Adrenal gland (tissue), 5 donors: ENCODE results near the gene RAD51AP1.

Experiments
- POLR2A ChIP-seq, 2 donors: fragments of 450-650 bp; IDR thresholded peaks; one replicate each; pipeline ENCODE4 v1.6.1; 2017; ENCODE audit warnings: antibody characterized with exemption in 2 of 2, mild to moderate bottlenecking in 2 of 2, moderate library complexity in 1 of 2
- TF ChIP-seq, protein P1 (sequence below), 6 experiments: fragments of 450-650 bp in 4 of 6; fragments of 200-600 bp in 2 of 6; sonication (generic) in 1 of 6; IDR thresholded peaks; 1 replicate in 5 of 6; 2 replicates in 1 of 6; pipeline versions ENCODE4 v1.5.1 to v1.8.0; 2016 to 2021; ENCODE audit warnings: antibody characterized with exemption in 6 of 6, mild to moderate bottlenecking in 2 of 6, moderate library complexity in 1 of 6
- donor health status: DM: no; HTN: no; CAD: no.

DNA sequence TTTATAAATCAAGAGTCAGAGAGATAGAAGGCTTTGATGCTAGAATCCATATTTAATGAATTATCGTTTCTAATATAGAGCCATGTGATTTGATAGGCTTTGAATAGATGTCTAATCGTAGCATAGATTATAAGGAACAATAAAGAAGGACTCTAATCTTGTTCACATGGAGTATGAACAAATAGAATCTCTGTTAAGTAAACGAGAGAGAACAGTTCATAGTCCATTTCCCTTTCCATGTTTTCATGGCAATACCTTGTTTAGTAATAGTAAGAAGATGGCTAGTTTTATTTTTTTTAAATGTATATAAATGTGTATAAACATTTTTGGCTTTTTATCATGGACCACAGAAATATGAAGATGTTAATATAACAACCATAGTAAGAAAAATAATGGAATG, 32.3 kb upstream of the RAD51AP1 start:
- no peak for TF ChIP-seq POLR2A (IDR thresholded peaks at IDR 0.05)
- TF ChIP-seq, protein P1, sequence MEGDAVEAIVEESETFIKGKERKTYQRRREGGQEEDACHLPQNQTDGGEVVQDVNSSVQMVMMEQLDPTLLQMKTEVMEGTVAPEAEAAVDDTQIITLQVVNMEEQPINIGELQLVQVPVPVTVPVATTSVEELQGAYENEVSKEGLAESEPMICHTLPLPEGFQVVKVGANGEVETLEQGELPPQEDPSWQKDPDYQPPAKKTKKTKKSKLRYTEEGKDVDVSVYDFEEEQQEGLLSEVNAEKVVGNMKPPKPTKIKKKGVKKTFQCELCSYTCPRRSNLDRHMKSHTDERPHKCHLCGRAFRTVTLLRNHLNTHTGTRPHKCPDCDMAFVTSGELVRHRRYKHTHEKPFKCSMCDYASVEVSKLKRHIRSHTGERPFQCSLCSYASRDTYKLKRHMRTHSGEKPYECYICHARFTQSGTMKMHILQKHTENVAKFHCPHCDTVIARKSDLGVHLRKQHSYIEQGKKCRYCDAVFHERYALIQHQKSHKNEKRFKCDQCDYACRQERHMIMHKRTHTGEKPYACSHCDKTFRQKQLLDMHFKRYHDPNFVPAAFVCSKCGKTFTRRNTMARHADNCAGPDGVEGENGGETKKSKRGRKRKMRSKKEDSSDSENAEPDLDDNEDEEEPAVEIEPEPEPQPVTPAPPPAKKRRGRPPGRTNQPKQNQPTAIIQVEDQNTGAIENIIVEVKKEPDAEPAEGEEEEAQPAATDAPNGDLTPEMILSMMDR (IDR thresholded peaks at IDR 0.05): no peak
